SKM-1 (cell line): Measurements from ENCODE around the gene PSORS1C2.
"Not testable (repeated sequence)": the region's sequence is repeated elsewhere in the genome, so short reads cannot be mapped to it uniquely, and the experiment has no call there.

ENCODE experiments used
- DNase-seq: peaks from one replicate; lab custom pipeline; 2025; ENCODE audit not compliant: unreplicated experiment; lab: John Stamatoyannopoulos, UW

PSORS1C2 gene

GRCh38 chr6:31138982-31139381 is at the start of gene PSORS1C2:
Gene PSORS1C2 (minus strand): TSS chr6:31139066. CDS start chr6:31139026, 40 bp downstream.
- DNase-seq: no peak

GRCh38 chr6:31187780-31188194 is 48.9 kb upstream of the PSORS1C2 start:
- DNase-seq: no peak

DNA sequence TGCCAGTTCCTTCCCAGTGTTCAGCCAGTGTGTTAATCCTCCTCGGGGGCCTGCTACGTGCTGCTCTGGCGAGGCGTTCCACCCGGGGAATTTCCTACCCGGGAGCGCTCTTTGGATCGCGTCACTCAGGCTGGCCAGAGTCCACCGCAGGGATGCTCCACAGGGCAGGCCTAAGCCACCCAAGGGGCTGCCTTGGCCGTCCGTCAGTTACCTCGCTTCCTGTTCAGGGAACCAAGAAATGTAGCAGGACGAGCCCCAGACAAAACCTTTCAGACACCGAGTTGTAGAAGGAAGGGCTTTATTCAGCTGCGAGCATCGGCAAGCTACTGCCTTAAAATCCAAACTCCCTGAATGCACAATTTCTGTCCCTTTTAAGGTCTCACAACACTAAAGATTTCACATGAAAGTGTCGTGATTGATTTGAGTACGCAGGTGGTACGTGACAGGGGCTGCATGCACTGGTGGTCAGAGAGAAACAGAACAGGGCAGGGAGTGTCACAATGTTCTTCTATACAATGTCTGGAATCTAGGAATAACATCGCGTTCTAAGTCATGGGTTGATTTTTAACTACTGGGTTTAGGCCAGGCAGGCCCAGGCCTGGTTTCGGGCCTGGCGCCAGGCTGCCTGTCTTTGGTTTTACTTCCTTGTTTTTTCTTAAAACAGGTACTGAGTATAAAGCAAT is 47.3 kb upstream of the PSORS1C2 start:
- DNase-seq: no peak

- DNase-seq: not testable (repeated sequence)
These were observed 46.8 kb upstream of the PSORS1C2 start for GRCh38 chr6:31185695-31186051.

DNA sequence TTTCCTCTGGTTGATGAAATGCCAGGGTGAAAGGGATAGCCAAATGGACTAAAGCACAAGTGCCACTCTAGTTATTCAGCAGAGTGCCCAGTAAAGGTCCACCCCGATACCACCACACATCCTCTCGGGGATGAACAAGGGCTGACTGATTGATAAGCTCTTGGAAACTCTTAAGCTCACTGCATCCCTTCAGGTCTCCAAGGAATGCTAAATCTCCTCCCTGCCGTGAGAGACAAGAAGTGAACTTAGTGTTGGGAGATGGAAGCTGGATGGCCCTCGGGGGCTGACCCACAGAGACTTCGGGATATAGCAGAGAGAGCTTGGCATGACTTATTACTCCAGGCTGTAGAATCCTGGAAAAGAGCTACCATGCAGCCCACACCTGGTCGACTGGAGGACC is 45.0 kb upstream of the PSORS1C2 start:
- DNase-seq: not testable (repeated sequence)

DNA sequence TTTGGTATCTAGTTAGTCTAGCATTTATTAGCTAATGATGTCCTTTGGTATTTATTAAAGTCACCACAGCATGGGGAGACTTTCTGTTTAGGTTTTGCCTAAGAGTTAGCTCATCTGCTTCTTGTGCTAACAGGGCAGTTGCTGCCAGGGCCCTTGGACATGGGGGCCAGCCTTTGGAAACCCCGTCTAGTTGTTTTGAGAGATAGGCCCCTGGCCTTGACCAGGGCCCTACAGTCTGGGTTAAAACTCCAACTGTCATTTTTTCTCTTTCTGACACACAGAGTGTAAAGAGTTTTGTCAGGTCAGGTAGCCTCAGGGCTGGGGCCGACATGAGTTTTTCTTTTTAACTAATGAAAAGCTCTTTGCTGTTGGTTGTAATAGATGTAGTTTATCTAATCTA is 44.4 kb upstream of the PSORS1C2 start:
- DNase-seq: not testable (repeated sequence)

GRCh38 chr6:31180500-31180899 is 41.6 kb upstream of the PSORS1C2 start:
- no peak for DNase-seq

GRCh38 chr6:31179896-31180295 is 41.0 kb upstream of the PSORS1C2 start:
- no peak for DNase-seq

GRCh38 chr6:31179042-31179386 is 40.1 kb upstream of the PSORS1C2 start:
- DNase-seq: no peak

- DNase-seq: no peak
These were observed 39.5 kb upstream of the PSORS1C2 start for GRCh38 chr6:31178143-31179041.

DNA sequence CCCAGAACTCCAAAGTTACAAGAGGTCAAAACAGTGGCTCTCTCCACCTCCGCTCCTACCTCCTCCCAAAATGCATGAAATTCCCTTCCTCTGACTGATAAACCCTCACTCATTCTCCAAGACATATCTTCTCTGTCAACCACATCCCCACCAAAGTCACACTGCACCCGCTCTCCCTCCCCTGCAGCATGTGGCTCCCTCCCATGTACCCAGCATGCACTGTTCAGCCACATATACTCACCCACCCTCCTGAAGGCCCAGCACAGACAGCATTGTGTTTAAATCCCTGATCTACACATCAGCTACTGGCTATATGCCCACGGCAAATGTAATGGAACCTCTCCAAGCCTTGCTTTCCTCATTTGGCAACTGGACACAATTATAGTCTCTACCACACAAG is 37.1 kb upstream of the PSORS1C2 start:
- no peak for DNase-seq

GRCh38 chr6:31174378-31174777 is 35.5 kb upstream of the PSORS1C2 start:
- DNase-seq: no peak

DNA sequence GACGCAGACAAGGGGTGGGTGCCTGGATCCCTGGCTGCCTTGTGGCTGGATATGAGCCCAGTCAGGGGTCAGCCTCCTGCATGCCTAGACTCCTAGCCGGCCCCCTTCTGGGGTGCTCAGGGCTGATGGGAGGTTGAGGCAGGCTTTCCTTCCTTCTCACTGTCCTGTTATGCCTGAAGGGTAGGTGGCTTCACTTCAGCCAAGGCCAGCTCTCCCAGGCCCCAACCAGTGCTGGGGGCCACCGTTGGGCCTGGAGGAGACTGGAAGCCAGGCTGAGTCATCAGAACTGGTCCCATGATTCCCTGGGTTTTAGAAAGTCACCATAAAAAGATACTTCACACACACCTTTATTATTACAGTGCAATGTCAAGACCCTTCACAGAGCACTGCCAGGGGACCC is 34.5 kb upstream of the PSORS1C2 start:
- DNase-seq: no peak

DNA sequence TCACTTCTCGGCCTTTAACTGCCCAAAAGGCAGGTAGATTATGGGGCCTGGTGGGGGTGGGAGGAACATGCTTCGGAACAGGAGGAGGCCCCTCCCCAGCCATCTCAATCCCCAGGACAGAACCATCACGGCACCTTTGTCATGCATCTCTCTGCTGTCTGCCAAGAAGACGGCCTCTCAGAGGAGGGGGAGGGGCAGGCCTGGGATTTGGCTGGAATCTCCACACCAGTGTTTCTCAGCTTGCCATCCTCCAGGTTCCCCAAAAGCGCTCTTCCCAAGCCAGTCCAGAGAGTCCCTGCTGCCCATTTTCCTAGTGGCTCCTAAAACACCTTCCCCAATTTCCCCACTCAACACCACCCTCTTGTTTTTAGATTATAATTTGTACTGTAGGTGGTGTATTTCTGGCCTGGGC is 34.1 kb upstream of the PSORS1C2 start:
- DNase-seq: no peak

DNA sequence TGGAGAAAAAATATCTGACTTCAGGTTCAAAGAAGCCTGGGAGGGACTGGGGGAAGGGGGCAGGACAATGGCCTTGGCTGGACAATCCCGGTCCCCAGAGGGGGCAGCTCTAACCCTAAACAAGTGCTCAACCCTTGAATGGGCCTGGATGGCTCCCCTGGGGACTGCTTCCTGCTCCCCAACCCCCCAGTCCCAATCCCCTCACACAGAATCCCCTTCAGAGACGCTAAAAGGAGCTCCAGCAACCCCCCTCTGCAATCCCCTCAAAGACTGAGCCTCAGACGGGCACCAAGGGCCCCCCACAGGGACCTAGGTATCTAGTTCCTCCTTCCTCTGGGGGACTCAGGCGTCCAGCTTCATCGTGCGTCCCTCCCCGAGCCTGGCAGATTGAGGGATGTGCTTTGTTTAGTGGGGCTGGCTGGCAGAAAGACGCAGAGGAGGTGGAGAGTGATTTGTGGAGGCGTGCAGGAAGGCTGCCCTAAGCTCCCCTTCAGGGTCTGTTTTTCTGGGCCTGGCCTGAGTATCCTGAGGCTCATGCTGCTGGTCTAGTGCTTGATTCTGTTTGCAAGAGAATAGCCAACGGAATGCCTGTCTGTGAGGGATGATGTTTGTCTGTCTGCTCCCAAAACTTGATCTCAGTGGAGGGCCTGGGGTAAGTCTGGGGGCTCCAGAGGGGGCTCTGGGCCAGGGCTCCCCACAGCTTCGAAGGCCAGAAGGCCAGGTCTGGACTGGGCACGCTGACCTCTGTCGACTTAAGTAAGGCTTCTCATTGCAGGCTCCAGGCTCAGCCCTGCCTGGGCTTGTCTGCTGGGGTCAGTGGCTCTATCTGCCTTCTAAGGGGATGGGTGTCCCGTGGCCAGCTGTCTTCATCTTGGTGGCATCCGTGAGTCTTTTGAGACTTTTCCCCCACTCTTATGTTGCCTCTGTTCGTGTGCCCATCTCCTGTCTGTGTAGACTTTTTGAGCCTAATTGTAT is 33.4 kb upstream of the PSORS1C2 start:
- DNase-seq: no peak

DNA sequence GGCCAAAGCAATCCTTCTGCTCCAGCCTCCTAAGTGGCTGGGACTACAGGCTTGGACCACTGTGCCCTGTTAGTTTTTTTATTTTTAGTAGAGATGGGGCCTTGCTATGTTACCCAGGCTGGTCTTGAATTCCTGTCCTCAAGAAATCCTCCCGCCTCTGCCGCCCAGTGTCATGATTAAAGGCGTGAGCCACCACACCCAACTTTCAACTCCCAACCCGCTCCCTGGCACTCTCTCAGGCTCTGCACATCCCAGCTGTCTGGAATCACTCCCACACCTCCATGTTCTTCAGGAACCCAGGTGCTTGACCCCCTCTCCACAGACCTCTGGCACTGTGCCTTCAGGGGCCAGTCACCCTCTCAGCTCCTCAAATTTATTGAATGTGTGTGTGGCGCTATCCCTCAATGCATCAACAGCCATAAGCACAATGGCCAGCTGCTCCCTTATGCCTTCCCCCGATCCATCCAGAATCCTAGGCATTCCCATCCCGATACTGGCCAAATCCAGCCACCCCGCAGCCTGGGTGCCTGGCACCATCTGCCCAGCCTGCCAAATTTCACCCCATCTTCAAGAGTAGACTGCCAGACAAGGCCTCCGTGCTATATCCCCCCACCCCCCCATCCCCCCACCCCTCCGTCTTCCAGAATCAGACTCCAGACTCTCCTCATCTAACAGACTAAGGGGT is 32.3 kb upstream of the PSORS1C2 start:
- no peak for DNase-seq

DNA sequence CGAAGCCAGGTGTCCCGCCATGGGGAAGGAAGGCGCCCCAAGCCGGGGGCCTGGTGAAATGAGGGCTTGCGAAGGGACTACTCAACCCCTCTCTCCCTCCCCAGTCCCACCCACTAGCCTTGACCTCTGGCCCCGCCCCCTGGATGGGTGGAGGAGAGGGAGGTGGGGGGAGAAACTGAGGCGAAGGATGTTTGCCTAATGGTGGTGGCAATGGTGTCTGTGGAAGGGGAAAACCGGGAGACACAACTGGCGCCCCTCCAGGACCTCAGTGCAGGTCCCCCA is 31.7 kb upstream of the PSORS1C2 start, which contains the start of gene POU5F1:
POU5F1 (minus strand) TSS at position 83 of the 282 bp plus-strand sequence; CDS start at position 21, 62 bp downstream.
- no peak for DNase-seq

GRCh38 chr6:31169858-31170599 is 31.2 kb upstream of the PSORS1C2 start:
- not testable (repeated sequence) for DNase-seq

DNA sequence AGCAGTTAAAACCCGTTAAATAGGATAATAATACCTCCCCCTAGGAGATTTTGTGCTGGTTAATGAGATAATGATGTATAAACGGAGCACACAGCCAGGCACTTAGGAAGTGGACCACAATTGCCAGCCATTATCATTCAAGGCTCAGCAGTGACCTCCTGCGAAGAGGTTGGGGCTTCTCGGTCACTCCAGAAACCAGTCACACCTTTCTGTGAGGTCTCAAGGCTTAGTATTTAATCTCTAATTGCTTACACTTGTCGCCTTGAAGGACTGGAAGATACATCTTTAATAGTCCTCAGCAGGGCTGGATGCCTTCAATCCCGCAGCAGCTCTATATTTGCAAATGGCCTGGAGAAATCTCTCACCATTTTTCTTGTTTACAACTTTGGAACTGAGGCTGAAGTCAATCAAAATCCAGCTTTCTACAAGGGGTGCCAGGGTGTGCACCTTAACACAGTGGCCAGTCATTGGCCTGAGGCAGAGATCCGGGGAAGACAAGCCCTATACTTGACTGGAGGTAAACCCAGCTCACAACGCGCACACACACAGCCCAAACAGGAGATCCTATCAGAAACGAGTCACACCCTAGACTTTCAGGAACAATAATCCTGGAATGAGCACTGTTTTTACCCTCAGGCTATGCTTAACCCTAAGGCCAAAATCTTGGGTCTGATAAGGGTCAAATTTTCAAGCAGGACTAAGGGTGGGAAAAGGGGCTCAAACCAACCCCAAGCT is 30.4 kb upstream of the PSORS1C2 start:
- no peak for DNase-seq
